Endothelial cell of umbilical vein (primary cell): ENCODE data around the gene NPPB. TPM values are rescaled to one million over a fixed set of nuclear protein-coding genes. Genes with fewer than 3 reads are reported as not detected.

Experiments used
- BruUV-seq: library from RNA; stranded (reverse); fragments of 400-500 nt; replicated peaks from 2 replicates; lab custom pipeline; 2021; lab: Mats Ljungman, UMichigan
- CTCF ChIA-PET: fragments of 300-600, 350-600 bp; sonication (Branson Sonifier 250); formaldehyde crosslinking; loops from one replicate; lab custom pipeline; 2021; ENCODE audit warnings: antibody characterized with exemption, inconsistent platforms; lab: Charles Lee
- POLR2A ChIA-PET: fragments of 300-600, 350-600 bp; sonication (Branson Sonifier 250); formaldehyde crosslinking; loops from one replicate; lab custom pipeline; 2021; ENCODE audit warnings: antibody characterized with exemption, inconsistent platforms; lab: Charles Lee
- DNase-seq: peaks from one replicate; pipeline ENCODE4 v3.0.0-alpha.2; 2011; ENCODE audit warnings: low read depth, low spot score
- FAIRE-seq: peaks from 2 replicates; lab custom pipeline; 2011; peaks lifted over from hg19 to GRCh38; lab: Jason Lieb, UNC
- H2AFZ ChIP-seq: 2 replicates; pipeline ENCODE4 v1.6.0; 2012; ENCODE audit warnings: low read depth, low read length, control low read depth, inconsistent platforms
- H3K27ac ChIP-seq: 2 replicates; pipeline ENCODE4 v1.5.1; 2011; ENCODE audit warnings: low read depth, mild to moderate bottlenecking, control low read depth, low read length, moderate library complexity; ENCODE audit not compliant: insufficient read depth
- H3K27me3 ChIP-seq, 2 experiments: 2 replicates each; pipeline versions ENCODE4 v1.6.0 to v1.6.1; 2011; ENCODE audit warnings: low read length in 2 of 2, mixed read lengths in 1 of 2; ENCODE audit not compliant: control insufficient read depth in 2 of 2, insufficient read depth in 2 of 2
- H3K36me3 ChIP-seq, 2 experiments: 2 replicates in 1 of 2; 3 replicates in 1 of 2; pipeline ENCODE4 v1.5.1; 2011; ENCODE audit warnings: low read length in 2 of 2, mild to moderate bottlenecking in 1 of 2, moderate library complexity in 1 of 2; ENCODE audit not compliant: control insufficient read depth in 2 of 2, insufficient read depth in 2 of 2; ENCODE audit errors: extremely low read depth in 1 of 2
- H3K4me1 ChIP-seq: 3 replicates; pipeline ENCODE4 v1.5.1; 2011; ENCODE audit warnings: mild to moderate bottlenecking, low read length; ENCODE audit not compliant: control insufficient read depth, insufficient read depth; ENCODE audit errors: extremely low read depth
- H3K4me2 ChIP-seq: 2 replicates; pipeline ENCODE4 v1.6.1; 2011; ENCODE audit warnings: low read length, control low read depth, mixed read lengths; ENCODE audit not compliant: insufficient read depth
- H3K4me3 ChIP-seq, 3 experiments: fragments of 200-600 bp in 1 of 3; sonication (generic), shearing (Covaris generic) in 1 of 3; replicated peaks in 1 of 3; 2 replicates each; pipeline ENCODE4 v1.5.1; 2011 to 2016; ENCODE audit warnings: control low read depth in 3 of 3, low read length in 3 of 3, mild to moderate bottlenecking in 2 of 3, inconsistent platforms in 1 of 3, low read depth in 1 of 3, moderate library complexity in 1 of 3; ENCODE audit not compliant: insufficient read depth in 1 of 3
- H3K79me2 ChIP-seq: 2 replicates; pipeline ENCODE4 v1.6.0; 2012; ENCODE audit warnings: low read length, inconsistent platforms; ENCODE audit not compliant: control insufficient read depth, insufficient read depth
- H3K9ac ChIP-seq: replicated peaks from 2 replicates; pipeline ENCODE3; 2011; ENCODE audit warnings: low read length, control low read depth; ENCODE audit not compliant: insufficient read depth; ENCODE audit errors: extremely low read depth
- H3K9me1 ChIP-seq: replicated peaks from 3 replicates; pipeline ENCODE4 v1.6.0; 2011; ENCODE audit warnings: mild to moderate bottlenecking, low read length; ENCODE audit not compliant: control insufficient read depth, insufficient read depth; ENCODE audit errors: extremely low read depth
- H3K9me3 ChIP-seq: replicated peaks from 2 replicates; pipeline ENCODE4 v1.5.1; 2012; ENCODE audit warnings: low read length, inconsistent platforms; ENCODE audit not compliant: control insufficient read depth, insufficient read depth
- H4K20me1 ChIP-seq: replicated peaks from 2 replicates; pipeline ENCODE3; 2011; ENCODE audit warnings: mild to moderate bottlenecking, low read length; ENCODE audit not compliant: control insufficient read depth, insufficient read depth; ENCODE audit errors: extremely low read depth
- CTCF ChIP-seq, 2 donors: IDR thresholded peaks; 1 replicate in 1 of 2; 2 replicates in 1 of 2; pipeline ENCODE4 v1.5.1; 2011; ENCODE audit warnings: low read length in 2 of 2, mild to moderate bottlenecking in 2 of 2, moderate library complexity in 2 of 2, control low read depth in 1 of 2, inconsistent platforms in 1 of 2, low read depth in 1 of 2; ENCODE audit not compliant: insufficient read depth in 1 of 2; ENCODE audit errors: extremely low read depth in 1 of 2
- EZH2 ChIP-seq: IDR thresholded peaks from 2 replicates; pipeline ENCODE4 v1.6.1; 2012; ENCODE audit warnings: borderline replicate concordance, low read depth, mild to moderate bottlenecking, moderate library complexity, low read length, inconsistent platforms; ENCODE audit not compliant: severe bottlenecking
- FOS ChIP-seq: IDR thresholded peaks from 2 replicates; pipeline ENCODE4 v1.6.1; 2011; ENCODE audit warnings: mild to moderate bottlenecking, low read length, moderate library complexity, borderline replicate concordance; ENCODE audit not compliant: insufficient read depth
- GATA2 ChIP-seq: IDR thresholded peaks from 2 replicates; pipeline ENCODE4 v1.7.0; 2011; ENCODE audit warnings: low read depth, mild to moderate bottlenecking, moderate library complexity, mixed read lengths, low read length; ENCODE audit not compliant: insufficient read length, insufficient read depth
- JUN ChIP-seq: IDR thresholded peaks from 2 replicates; pipeline ENCODE4 v1.6.1; 2011; ENCODE audit warnings: borderline replicate concordance, low read depth; ENCODE audit not compliant: insufficient read length, insufficient read depth
- MYC ChIP-seq: IDR thresholded peaks from one replicate; pipeline ENCODE4 v1.6.1; 2011; ENCODE audit warnings: mild to moderate bottlenecking, low read depth, low read length
- POLR2A ChIP-seq: IDR thresholded peaks from 2 replicates; pipeline ENCODE4 v1.6.1; 2012; ENCODE audit warnings: low read depth, mild to moderate bottlenecking, control low read depth, low read length
- POLR2AphosphoS5 ChIP-seq: IDR thresholded peaks from 2 replicates; pipeline ENCODE4 v1.6.1; 2012; ENCODE audit warnings: low read depth, mild to moderate bottlenecking, control low read depth, low read length, moderate library complexity; ENCODE audit not compliant: insufficient read depth
- dilution Hi-C: fragments of 300-500 bp; cut with MboI; formaldehyde crosslinking; loops from one replicate; pipeline ENCODE4 v1.15.0; 2019; ENCODE audit warnings: low sequenced_read_pairs; ENCODE audit not compliant: extremely low pct_ligation_motif_present
- intact Hi-C: fragments of 100-400 bp; cut with micrococcal nuclease; formaldehyde crosslinking; loops from one replicate; pipeline ENCODE4 v1.10.0; 2022
- polyA plus RNA-seq, 4 experiments: library from polyadenylated mRNA; depleted of rRNA in 3 of 4; stranded (reverse) in 3 of 4; unstranded in 1 of 4; fragments of >200 nt; gene quantifications; 2 replicates each; pipeline versions ENCODE4 v1.2.1 to v1.2.3, GENCODE V29; 2011 to 2012; ENCODE audit warnings: missing spikeins in 1 of 4
- total RNA-seq: library from RNA; stranded (reverse); gene quantifications from 2 replicates; pipeline ENCODE4 v1.2.3, GENCODE V29; 2021
- TF ChIP-seq, protein P1 (sequence below): IDR thresholded peaks from 2 replicates; pipeline ENCODE4 v1.6.1; 2011; ENCODE audit not compliant: insufficient read depth, insufficient read length

Gene NPPB
- total and polyA plus RNA-seq, 2 donors (not counting 3 experiments of a cell fraction or from before 2014, with no cell fraction given) = not detected

GRCh38 chr1:11828511-11828910 is 30.2 kb downstream of the NPPB start:
- H3K27ac ChIP-seq = no peak overlapping the region
- H3K9me1 ChIP-seq = no peaks in the 10 kb centered on the region
- TF ChIP-seq EZH2 = no peak
- no peak for TF ChIP-seq JUN
- TF ChIP-seq, protein P1, sequence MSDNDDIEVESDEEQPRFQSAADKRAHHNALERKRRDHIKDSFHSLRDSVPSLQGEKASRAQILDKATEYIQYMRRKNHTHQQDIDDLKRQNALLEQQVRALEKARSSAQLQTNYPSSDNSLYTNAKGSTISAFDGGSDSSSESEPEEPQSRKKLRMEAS = no peak
- no peak for TF ChIP-seq CTCF (IDR thresholded peaks at IDR 0.05; ENCODE audit: extremely low read depth in 1 of 2, insufficient read depth in 1 of 2, low read depth in 1 of 2, low read length in 2 of 2)
- TF ChIP-seq FOS = no peak
- TF ChIP-seq POLR2AphosphoS5 = no peak
- no peak for TF ChIP-seq MYC
- TF ChIP-seq POLR2A = no peak
- no peak for TF ChIP-seq GATA2
- dilution Hi-C loops (no loop called here), intact Hi-C loops (no loop called here)
- H3K4me1 ChIP-seq = no peaks in the 10 kb centered on the region
- H3K9me3 ChIP-seq = no peaks in the 10 kb centered on the region
- H3K4me3 ChIP-seq = no peak overlapping the region
- H3K79me2 ChIP-seq = no peaks in the 10 kb centered on the region
- FAIRE-seq (no peak), DNase-seq (no peak)
- POLR2A ChIA-PET = interaction anchor here (0.6 kb wide), 1 partner anchor 88 kb away, joined by 6 read pairs; no protein-coding TSS in a partner anchor
- BruUV-seq = no TSS peak
- H3K4me2 ChIP-seq = no peak overlapping the region
- CTCF ChIA-PET = interaction anchor here (1.0 kb wide), 1 partner anchor 10 kb away, joined by 4 read pairs; no protein-coding TSS in a partner anchor
- H2AFZ ChIP-seq = no peak overlapping the region
- H3K36me3 ChIP-seq = peaks cover 30 to 57% of the 10 kb centered on the region in 2 experiments
- H3K9ac ChIP-seq = no peak overlapping the region
- no peaks in the 10 kb centered on the region for H4K20me1 ChIP-seq
- H3K27me3 ChIP-seq = no peaks in the 10 kb centered on the region
